BLaER1 (cell line): ENCODE measurements around the gene PSMD12.
"Not testable (repeated sequence)": the region's sequence is repeated elsewhere in the genome, so short reads cannot be mapped to it uniquely, and the experiment has no call there.

Experiments used
- H3K27ac ChIP-seq: shearing (Covaris generic); formaldehyde crosslinking; 2 replicates; pipeline ENCODE4 v1.8.1; 2022
- H3K27me3 ChIP-seq: shearing (Covaris generic); formaldehyde crosslinking; 2 replicates; pipeline ENCODE4 v1.8.1; 2022
- H3K36me3 ChIP-seq: shearing (Covaris generic); formaldehyde crosslinking; 2 replicates; pipeline ENCODE4 v1.8.1; 2022
- H3K4me1 ChIP-seq: shearing (Covaris generic); formaldehyde crosslinking; 2 replicates; pipeline ENCODE4 v1.8.1; 2022
- H3K4me2 ChIP-seq: shearing (Covaris generic); formaldehyde crosslinking; 2 replicates; pipeline ENCODE4 v1.8.1; 2022
- H3K4me3 ChIP-seq: shearing (Covaris generic); formaldehyde crosslinking; 2 replicates; pipeline ENCODE4 v1.8.1; 2022
- H3K9ac ChIP-seq: shearing (Covaris generic); formaldehyde crosslinking; 2 replicates; pipeline ENCODE4 v1.8.1; 2022
- H3K9me3 ChIP-seq: shearing (Covaris generic); formaldehyde crosslinking; 2 replicates; pipeline ENCODE4 v1.8.1; 2022
- H4K20me1 ChIP-seq: shearing (Covaris generic); formaldehyde crosslinking; 2 replicates; pipeline ENCODE4 v1.8.1; 2022
- Cebpa-rat ChIP-seq: shearing (Covaris generic); IDR thresholded peaks from 2 replicates; pipeline ENCODE4 v1.8.1; 2022

PSMD12 gene

DNA sequence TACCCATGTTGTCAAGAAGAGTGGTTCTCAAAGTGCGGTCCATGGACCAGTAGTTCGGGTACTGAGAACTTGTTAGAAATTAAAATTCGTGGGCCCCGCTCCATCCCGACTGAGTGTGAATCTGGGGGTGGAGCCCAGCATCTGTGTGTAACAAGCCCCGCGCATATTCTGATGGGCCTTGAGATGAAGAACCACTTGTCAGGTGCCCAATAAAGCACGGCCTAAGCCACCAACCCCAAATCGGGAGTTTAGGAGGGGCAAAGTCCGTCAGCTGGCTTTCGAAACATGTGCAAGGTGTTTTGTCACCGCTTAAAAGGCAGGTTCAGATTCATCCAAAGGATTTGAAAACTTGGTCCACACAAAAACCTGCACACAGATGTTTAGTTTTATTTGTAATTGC is 29.5 kb downstream of the PSMD12 start:
- H3K27ac ChIP-seq, result no peak overlapping the region
- no peak overlapping the region for H3K9ac ChIP-seq
- no peaks in the 10 kb centered on the region for H3K27me3 ChIP-seq
- no peaks in the 10 kb centered on the region for H4K20me1 ChIP-seq
- H3K4me2 ChIP-seq, result no peak overlapping the region
- no peaks in the 10 kb centered on the region for H3K4me1 ChIP-seq
- peaks cover 45% of the 10 kb centered on the region for H3K36me3 ChIP-seq
- no peak overlapping the region for H3K4me3 ChIP-seq
- H3K9me3 ChIP-seq, result peaks cover 3% of the 10 kb centered on the region; the same call in 1 of the 2 replicates
- no peak for TF ChIP-seq Cebpa-rat

DNA sequence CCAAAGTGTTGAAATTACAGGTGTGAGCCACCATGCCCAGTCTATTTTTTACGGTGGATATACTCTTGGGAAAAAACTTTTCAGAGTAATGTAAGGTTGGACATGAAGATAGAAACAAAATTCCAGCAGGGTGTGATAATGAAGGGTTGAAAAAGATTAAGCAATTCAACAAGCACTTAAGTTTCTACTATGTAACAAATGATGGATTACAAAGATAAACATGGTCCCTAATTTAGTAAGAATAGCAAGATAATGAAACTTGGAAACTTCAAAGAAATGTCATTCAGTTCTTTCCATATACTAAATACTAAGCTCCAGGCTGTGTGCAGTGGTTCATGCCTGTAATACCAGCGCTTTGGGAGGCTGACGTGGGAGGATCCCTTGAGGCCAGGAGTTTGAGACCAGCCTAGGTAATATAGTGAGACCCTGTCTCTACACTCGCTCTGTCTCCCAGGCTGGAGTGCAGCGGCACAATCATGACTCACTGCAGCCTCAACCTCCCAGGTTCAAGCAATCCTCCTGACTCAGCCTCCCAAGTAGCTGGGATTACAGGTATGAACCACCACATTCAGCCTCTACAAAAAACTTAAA is 31.0 kb downstream of the PSMD12 start:
- H3K9ac ChIP-seq, result no peak overlapping the region
- H3K4me3 ChIP-seq, result no peak overlapping the region
- H3K27ac ChIP-seq, result no peak overlapping the region
- peaks cover 3% of the 10 kb centered on the region; the same call in 1 of the 2 replicates for H3K9me3 ChIP-seq
- no peaks in the 10 kb centered on the region for H3K4me1 ChIP-seq
- H3K27me3 ChIP-seq, result no peaks in the 10 kb centered on the region
- no peak for TF ChIP-seq Cebpa-rat
- H3K4me2 ChIP-seq, result no peak overlapping the region
- peaks cover 30% of the 10 kb centered on the region for H3K36me3 ChIP-seq
- no peaks in the 10 kb centered on the region for H4K20me1 ChIP-seq

DNA sequence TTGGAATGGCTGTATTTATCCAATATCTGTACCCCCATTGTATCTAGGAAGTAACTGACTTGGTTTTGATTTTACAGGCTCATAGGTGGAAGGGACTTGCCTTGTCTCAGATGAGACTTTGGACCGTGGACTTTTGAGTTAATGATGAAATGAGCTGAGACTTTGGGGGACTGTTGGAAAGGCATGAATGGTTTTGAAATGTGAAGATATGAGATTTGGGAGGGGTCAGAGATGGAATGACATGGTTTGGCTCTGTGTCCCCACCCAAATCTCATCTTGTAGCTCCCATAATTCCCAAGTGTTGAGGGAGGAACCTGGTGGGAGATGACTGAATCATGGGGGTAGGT is 34.2 kb downstream of the PSMD12 start:
- not testable (repeated sequence) for H3K9me3 ChIP-seq, H3K27me3 ChIP-seq, H3K9ac ChIP-seq, H3K27ac ChIP-seq, H3K4me1 ChIP-seq, H3K36me3 ChIP-seq, H3K4me2 ChIP-seq, H3K4me3 ChIP-seq, H4K20me1 ChIP-seq

DNA sequence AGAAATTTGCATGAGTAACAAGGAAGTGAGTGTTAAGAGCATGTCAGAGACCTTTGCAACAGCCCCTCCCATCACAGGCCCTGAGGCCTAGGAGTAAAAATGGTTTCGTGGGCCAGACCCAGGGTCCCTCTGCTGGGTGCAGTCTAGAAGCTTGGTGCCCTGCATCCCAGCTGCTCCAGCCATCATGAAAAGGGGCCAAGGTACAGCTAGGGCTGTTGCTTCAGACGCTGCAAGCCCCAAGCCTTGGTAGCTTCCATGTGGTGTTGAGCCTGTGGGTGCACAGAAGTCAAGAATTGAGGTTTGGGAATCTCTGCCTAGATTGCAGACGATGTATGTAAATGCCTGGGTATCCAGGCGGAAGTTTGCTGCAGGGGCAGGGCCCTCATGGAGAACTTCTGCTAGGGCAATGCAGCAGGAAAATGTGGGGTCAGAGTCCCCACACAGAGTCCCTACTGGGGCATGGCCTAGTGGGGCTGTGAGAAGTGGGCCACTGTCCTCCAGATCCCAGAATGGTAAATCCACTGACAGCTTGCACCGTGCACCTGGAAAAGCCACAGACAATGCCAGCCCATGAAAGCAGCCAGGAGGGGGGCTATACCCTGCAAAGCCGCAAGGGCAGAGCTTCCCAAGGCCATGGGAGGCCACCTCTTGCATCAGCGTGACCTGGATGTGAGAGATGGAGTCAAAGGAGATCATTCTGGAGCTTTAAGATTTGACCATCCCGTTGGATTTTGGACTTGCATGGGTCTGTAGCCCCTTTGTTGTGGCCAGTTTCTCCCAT is 34.8 kb downstream of the PSMD12 start:
- H4K20me1 ChIP-seq, H3K9ac ChIP-seq, H3K36me3 ChIP-seq, H3K27me3 ChIP-seq, H3K27ac ChIP-seq, H3K4me2 ChIP-seq, H3K4me3 ChIP-seq, H3K9me3 ChIP-seq, H3K4me1 ChIP-seq: not testable (repeated sequence)

DNA sequence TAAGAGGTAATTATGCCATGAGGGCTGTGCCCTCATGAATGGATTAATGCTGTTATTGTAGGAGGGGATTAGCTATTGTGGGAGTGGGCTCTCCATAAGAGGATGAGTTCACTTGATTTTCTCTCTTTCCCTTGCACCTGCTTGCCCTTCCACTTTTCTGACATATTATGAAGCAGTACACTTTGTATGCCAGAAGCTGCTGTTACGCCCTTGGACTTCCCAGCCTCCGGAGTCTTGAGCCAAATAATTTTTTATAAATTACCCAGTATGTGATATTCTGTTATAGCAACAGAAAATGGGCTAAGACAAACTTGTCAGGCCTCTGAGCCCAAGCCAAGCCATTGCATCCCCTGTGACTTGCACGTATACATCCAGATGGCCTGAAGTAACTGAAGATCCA is 38.4 kb downstream of the PSMD12 start:
- no peak overlapping the region for H3K4me2 ChIP-seq
- no peak overlapping the region for H3K27ac ChIP-seq
- TF ChIP-seq Cebpa-rat, result no peak
- no peaks in the 10 kb centered on the region for H3K27me3 ChIP-seq
- H3K9ac ChIP-seq, result no peak overlapping the region
- H4K20me1 ChIP-seq, result no peaks in the 10 kb centered on the region
- H3K4me3 ChIP-seq, result no peak overlapping the region
- no peaks in the 10 kb centered on the region for H3K4me1 ChIP-seq
- H3K36me3 ChIP-seq, result no peaks in the 10 kb centered on the region
- H3K9me3 ChIP-seq, result no peaks in the 10 kb centered on the region

DNA sequence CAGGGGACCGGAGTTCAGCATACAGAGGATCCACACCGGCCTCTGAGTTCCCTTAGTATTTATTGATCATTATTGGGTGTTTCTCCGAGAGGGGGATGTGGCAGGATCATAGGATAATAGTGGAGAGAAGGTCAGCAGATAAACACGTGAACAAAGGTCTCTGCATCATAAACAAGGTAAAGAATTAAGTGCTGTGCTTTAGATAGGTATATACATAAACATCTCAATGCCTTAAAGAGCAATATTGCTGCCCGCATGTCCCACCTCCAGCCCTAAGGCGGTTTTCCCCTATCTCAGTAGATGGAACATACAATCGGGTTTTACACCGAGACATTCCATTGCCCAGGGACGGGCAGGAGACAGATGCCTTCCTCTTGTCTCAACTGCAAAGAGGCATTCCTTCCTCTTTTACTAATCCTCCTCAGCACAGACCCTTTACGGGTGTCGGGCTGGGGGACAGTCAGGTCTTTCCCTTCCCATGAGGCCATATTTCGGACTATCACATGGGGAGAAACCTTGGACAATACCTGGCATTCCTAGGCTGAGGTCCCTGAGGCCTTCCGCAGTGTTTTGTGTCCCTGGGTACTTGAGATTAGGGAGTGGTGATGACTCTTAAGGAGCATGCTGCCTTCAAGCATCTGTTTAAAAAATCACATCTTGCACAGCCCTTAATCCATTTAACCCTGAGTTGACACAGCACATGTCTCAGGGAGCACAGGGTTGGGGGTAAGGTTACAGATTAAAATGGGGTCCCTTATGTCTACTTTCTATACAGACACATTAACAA is 39.2 kb downstream of the PSMD12 start:
- not testable (repeated sequence) for H3K9me3 ChIP-seq, H4K20me1 ChIP-seq, H3K27ac ChIP-seq, H3K4me3 ChIP-seq, H3K9ac ChIP-seq, H3K27me3 ChIP-seq, H3K36me3 ChIP-seq, H3K4me1 ChIP-seq, H3K4me2 ChIP-seq

DNA sequence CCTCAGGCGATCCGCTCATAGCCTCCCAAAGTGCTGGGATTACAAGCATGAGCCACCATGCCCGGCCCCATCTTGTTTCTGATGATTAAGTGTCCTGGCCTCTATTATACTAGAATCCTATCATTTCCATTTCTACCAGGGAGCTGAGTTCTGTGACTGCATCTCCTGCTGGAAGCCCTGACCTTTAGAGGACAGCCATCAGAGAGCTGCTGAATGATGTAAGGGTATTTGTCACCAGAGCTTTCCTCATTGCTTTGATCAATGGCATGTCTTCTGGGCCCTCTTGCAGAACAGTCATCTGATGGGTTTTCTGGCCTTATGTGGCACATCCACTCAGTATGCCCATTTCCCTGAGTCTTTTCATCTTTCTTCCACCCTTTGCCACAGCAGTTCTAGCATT is 39.9 kb downstream of the PSMD12 start:
- H3K27ac ChIP-seq, result no peak overlapping the region
- no peak for TF ChIP-seq Cebpa-rat
- H3K4me2 ChIP-seq, result no peak overlapping the region
- peaks cover 9% of the 10 kb centered on the region for H3K4me1 ChIP-seq
- H3K36me3 ChIP-seq, result no peaks in the 10 kb centered on the region
- no peak overlapping the region for H3K4me3 ChIP-seq
- H3K27me3 ChIP-seq, result no peaks in the 10 kb centered on the region
- no peak overlapping the region for H3K9ac ChIP-seq
- no peaks in the 10 kb centered on the region for H3K9me3 ChIP-seq
- no peaks in the 10 kb centered on the region for H4K20me1 ChIP-seq

DNA sequence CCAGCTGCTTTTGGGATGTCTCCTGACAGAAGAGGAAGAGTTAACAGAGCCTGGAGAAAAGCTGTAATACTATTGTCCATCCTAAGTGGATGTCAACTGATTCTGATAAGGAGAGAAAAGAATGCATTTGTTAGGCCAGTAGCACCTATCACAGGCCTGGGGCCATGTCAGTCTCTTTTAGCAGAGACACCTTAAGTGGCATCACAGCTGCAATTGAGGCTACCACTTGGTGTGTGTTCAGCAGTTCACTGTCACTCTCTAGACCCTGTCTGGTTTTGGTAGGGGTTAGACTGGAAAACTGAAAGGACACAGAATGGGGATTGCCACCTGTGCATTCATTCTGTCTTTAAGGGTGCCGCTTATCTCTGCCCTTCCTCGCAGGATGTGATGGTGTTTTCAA is 42.0 kb downstream of the PSMD12 start:
- no peak overlapping the region for H3K4me3 ChIP-seq
- no peak overlapping the region for H3K4me2 ChIP-seq
- no peaks in the 10 kb centered on the region for H4K20me1 ChIP-seq
- no peak overlapping the region for H3K27ac ChIP-seq
- H3K4me1 ChIP-seq, result peaks cover 9% of the 10 kb centered on the region
- H3K36me3 ChIP-seq, result no peaks in the 10 kb centered on the region
- no peaks in the 10 kb centered on the region for H3K9me3 ChIP-seq
- TF ChIP-seq Cebpa-rat, result no peak
- no peak overlapping the region for H3K9ac ChIP-seq
- no peaks in the 10 kb centered on the region for H3K27me3 ChIP-seq

DNA sequence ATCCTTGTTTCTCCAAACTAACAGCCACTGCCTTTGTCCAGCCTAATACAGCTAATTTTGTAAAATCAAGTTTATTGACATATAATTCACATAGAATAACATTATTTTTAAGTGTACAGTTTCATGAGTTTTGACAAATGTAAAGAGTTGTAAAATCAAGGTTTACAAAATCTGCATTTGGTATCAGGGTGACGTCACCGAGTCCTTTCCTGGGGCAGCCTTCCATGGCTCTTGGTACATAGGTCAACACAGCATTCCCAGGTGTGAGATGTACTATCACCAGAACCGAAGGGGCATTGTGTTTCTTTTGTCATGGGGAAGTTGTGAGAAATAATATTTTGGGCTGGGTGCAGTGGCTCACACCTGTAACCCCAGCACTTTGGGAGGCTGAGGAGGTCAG is 42.9 kb downstream of the PSMD12 start:
- no peak overlapping the region for H3K4me2 ChIP-seq
- H3K27ac ChIP-seq, result no peak overlapping the region
- TF ChIP-seq Cebpa-rat, result no peak
- H3K9ac ChIP-seq, result no peak overlapping the region
- H3K9me3 ChIP-seq, result no peaks in the 10 kb centered on the region
- no peak overlapping the region for H3K4me3 ChIP-seq
- no peaks in the 10 kb centered on the region for H3K27me3 ChIP-seq
- H4K20me1 ChIP-seq, result no peaks in the 10 kb centered on the region
- H3K4me1 ChIP-seq, result peaks cover 9% of the 10 kb centered on the region
- H3K36me3 ChIP-seq, result no peaks in the 10 kb centered on the region

DNA sequence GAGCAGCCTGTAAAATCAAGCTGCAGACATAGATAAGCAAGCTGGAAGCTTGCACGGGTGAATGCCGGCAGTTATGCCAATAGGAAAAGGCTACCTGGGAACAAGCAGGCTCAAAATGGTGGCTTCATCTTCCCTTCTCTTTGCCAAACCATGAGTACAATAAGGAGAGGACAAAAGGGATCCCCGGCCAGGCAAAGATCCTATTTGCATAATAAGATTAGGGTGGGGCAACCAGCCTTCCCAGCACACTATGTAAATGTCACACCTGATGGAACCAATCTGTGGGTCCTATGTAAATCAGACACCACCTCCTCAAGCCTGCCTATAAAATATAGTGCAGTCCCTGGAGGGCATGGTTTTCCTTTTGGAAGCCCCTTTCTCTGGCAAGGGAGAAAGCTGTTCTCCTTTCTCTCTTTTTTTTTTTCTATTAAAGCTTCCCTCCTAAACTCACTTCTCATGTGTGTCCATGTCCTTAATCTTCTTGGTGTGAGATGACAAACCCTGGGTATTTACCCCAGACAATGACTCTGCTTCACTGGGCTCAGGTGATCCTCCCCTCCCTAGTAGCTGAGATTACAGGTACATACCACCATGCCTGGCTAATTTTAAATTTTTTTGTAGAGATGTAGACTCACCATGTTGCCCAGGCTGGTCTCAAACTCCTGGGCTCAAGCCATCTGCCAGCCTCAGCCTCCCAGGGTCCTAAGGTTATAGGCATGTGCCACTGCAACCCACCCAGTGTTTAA is 44.2 kb downstream of the PSMD12 start:
- no peaks in the 10 kb centered on the region for H3K36me3 ChIP-seq
- H3K27ac ChIP-seq, result no peak overlapping the region
- H3K4me2 ChIP-seq, result peak overlapping the region; percentile 17; the same call in 1 of the 2 replicates
- H3K4me3 ChIP-seq, result no peak overlapping the region
- no peak overlapping the region for H3K9ac ChIP-seq
- no peak for TF ChIP-seq Cebpa-rat
- no peaks in the 10 kb centered on the region for H4K20me1 ChIP-seq
- peaks cover 9% of the 10 kb centered on the region for H3K4me1 ChIP-seq
- no peaks in the 10 kb centered on the region for H3K27me3 ChIP-seq
- H3K9me3 ChIP-seq, result no peaks in the 10 kb centered on the region

DNA sequence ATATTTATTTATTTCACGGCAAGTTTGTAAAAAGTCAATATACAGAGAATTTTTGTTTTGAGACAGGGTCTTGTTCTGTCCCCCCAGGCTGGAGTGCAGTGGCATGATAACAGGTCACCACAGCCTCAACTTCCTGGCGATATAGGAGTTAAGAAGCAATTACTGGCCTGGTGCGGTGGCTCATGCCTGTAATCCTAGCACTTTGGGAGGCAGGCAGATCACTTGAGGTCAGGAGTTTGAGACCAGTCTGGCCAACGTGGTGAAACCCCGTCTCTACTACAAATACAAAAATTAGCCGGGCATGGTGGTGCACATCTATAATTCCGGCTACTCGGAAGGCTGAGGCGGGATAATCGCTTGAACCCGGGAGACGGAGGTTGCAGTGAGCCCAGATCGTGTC is 44.9 kb downstream of the PSMD12 start:
- not testable (repeated sequence) for H3K36me3 ChIP-seq, H3K9me3 ChIP-seq, H3K27me3 ChIP-seq, H3K4me3 ChIP-seq, H3K27ac ChIP-seq, H3K9ac ChIP-seq, H3K4me1 ChIP-seq, H4K20me1 ChIP-seq, H3K4me2 ChIP-seq
